Calu3 (cell line): Measurements from ENCODE around the gene FNBP1. TPM values are rescaled to one million over a fixed set of nuclear protein-coding genes. Genes with fewer than 3 reads are reported as not detected.

Source experiments
- BruUV-seq: library from RNA; stranded (reverse); fragments of 400-500 nt; replicated peaks from 2 replicates; lab custom pipeline; 2021; lab: Mats Ljungman, UMichigan
- CTCF ChIA-PET: fragments of 300-600 bp; sonication (Branson Sonifier 250); formaldehyde crosslinking; loops from one replicate; lab custom pipeline; 2022; ENCODE audit warnings: antibody characterized with exemption; lab: Charles Lee
- DNase-seq: peaks from one replicate; pipeline ENCODE4 v3.0.0; 2022
- H3K27ac Mint-ChIP-seq: one replicate; pipeline ENCODE4 v1.8.0; 2022; ENCODE audit warnings: mixed read lengths; ENCODE audit not compliant: unreplicated experiment
- H3K27me3 Mint-ChIP-seq: one replicate; pipeline ENCODE4 v1.8.0; 2022; ENCODE audit warnings: mixed read lengths; ENCODE audit not compliant: unreplicated experiment
- H3K36me3 Mint-ChIP-seq: one replicate; pipeline ENCODE4 v1.8.0; 2022; ENCODE audit warnings: mild to moderate bottlenecking, moderate library complexity, mixed read lengths; ENCODE audit not compliant: insufficient read depth, unreplicated experiment
- H3K4me1 Mint-ChIP-seq: one replicate; pipeline ENCODE4 v1.8.0; 2022; ENCODE audit warnings: mild to moderate bottlenecking, low read depth, mixed read lengths; ENCODE audit not compliant: unreplicated experiment
- H3K4me3 Mint-ChIP-seq: one replicate; pipeline ENCODE4 v1.8.0; 2022; ENCODE audit warnings: mild to moderate bottlenecking, low read depth, moderate library complexity, mixed read lengths; ENCODE audit not compliant: unreplicated experiment
- H3K9me3 Mint-ChIP-seq: one replicate; pipeline ENCODE4 v1.8.0; 2022; ENCODE audit warnings: low read depth, mixed read lengths; ENCODE audit not compliant: unreplicated experiment
- CTCF ChIP-seq: fragments of 200-600 bp; IDR thresholded peaks from one replicate; pipeline ENCODE4 v1.8.0; 2022; ENCODE audit warnings: antibody characterized with exemption; ENCODE audit not compliant: unreplicated experiment
- intact Hi-C: fragments of 100-400 bp; cut with micrococcal nuclease; formaldehyde crosslinking; loops from one replicate; pipeline ENCODE4 v1.10.0; 2022; ENCODE audit not compliant: unreplicated experiment
- microRNA-seq: library from miRNA; unstranded; fragments of <30 nt; microRNA quantifications from one replicate; pipeline ENCODE4 v1.2.0, GENCODE V29; 2022
- total RNA-seq: library from RNA; stranded (reverse); gene quantifications from 2 replicates; pipeline ENCODE4 v1.2.3, GENCODE V29; 2022

FNBP1 gene
- total RNA-seq, 1 experiment from 2014 or later, result 9.9 TPM

GRCh38 chr9:129839324-129840023, 203.5 kb downstream of the FNBP1 start:
- H3K27ac Mint-ChIP-seq, result no peak overlapping the region
- no peaks in the 10 kb centered on the region for H3K4me1 Mint-ChIP-seq
- DNase-seq, result no peak
- peaks cover 23% of the 10 kb centered on the region for H3K36me3 Mint-ChIP-seq
- H3K4me3 Mint-ChIP-seq, result no peak overlapping the region
- CTCF ChIA-PET, result no interaction called here
- H3K9me3 Mint-ChIP-seq, result no peaks in the 10 kb centered on the region
- intact Hi-C loops, result no loop called here
- no TSS peak for BruUV-seq
- H3K27me3 Mint-ChIP-seq, result no peaks in the 10 kb centered on the region
- TF ChIP-seq CTCF, result no peak

GRCh38 chr9:129838707-129839259, 204.2 kb downstream of the FNBP1 start:
- Mint-ChIP-seq H3K9me3 (no peaks in the 10 kb centered on the region), H3K4me1 (peaks cover 6% of the 10 kb centered on the region), H3K27ac (no peak overlapping the region), H3K36me3 (peaks cover 26% of the 10 kb centered on the region), H3K27me3 (no peaks in the 10 kb centered on the region), H3K4me3 (no peak overlapping the region)
- no peak for DNase-seq
- CTCF ChIA-PET, result no interaction called here
- TF ChIP-seq CTCF, result no peak
- no TSS peak for BruUV-seq
- intact Hi-C loops, result no loop called here

Small RNA genes within 50 kb of the gene (microRNA-seq; reads per million reads assigned to microRNA genes)
- gene MIR6855, result not detected

Other genes starting within 250 kb of the FNBP1 start
- gene TOR1B, start 240.0 kb downstream of the FNBP1 start, total RNA-seq, result 20.9 and 28.3 TPM in 2 replicates
- gene TOR1A, start 219.1 kb downstream of the FNBP1 start, total RNA-seq, result 34.2 and 36.3 TPM in 2 replicates
- gene C9orf78, start 207.9 kb downstream of the FNBP1 start, total RNA-seq, result 24.5 and 26.2 TPM in 2 replicates
- gene USP20, start 207.7 kb downstream of the FNBP1 start, total RNA-seq, result 11.3 and 14.9 TPM in 2 replicates
- gene GPR107, start 10.7 kb upstream of the FNBP1 start, total RNA-seq, result 39.9 and 43.4 TPM in 2 replicates
- 14.4 and 16.1 TPM in 2 replicates for gene NCS1, start 129.2 kb upstream of the FNBP1 start, total RNA-seq
- gene HMCN2, start 222.6 kb upstream of the FNBP1 start, total RNA-seq, result 0.32 TPM in 1 of 2 replicates, not detected in the other